SK-N-SH (cell line): ENCODE results near the gene DOCK6. TPM values are rescaled to one million over a fixed set of nuclear protein-coding genes. Genes with fewer than 3 reads are reported as not detected.
A peak's percentile ranks its signal among the peaks of the same experiment; 100 is the strongest.

Experiments
- CTCF ChIA-PET: fragments of 300-600, 350-600 bp; formaldehyde crosslinking; extraction: SDS; loops from one replicate; lab custom pipeline; 2021; lab: Yijun Ruan, JAX
- POLR2A ChIA-PET: fragments of 350-600 bp; sonication (Branson Sonifier 250); formaldehyde crosslinking; extraction: SDS; loops from one replicate; lab custom pipeline; 2020; ENCODE audit warnings: antibody characterized with exemption, inconsistent platforms; lab: Yijun Ruan, JAX
- DNase-seq: peaks from one replicate; pipeline ENCODE4 v3.0.0; 2012
- H2AFZ ChIP-seq: fragments of 200-600 bp; sonication (generic); 2 replicates; pipeline ENCODE4 v1.8.1; 2016; ENCODE audit warnings: antibody characterized with exemption, mild to moderate bottlenecking, low read depth
- H3F3A ChIP-seq: fragments of 200-600 bp; sonication (generic); replicated peaks from 2 replicates; pipeline ENCODE3; 2016; ENCODE audit warnings: antibody characterized with exemption, mild to moderate bottlenecking; ENCODE audit not compliant: insufficient read depth
- H3K27ac ChIP-seq, 2 experiments: fragments of 200-500 bp in 1 of 2; fragments of 200-600 bp in 1 of 2; sonication (Bioruptor generic) in 1 of 2; sonication (generic), shearing (Covaris generic) in 1 of 2; 2 replicates each; pipeline versions ENCODE4 v1.5.1 to v1.6.1; 2014 to 2016; ENCODE audit warnings: low read depth in 2 of 2, inconsistent platforms in 1 of 2, low read length in 1 of 2, mild to moderate bottlenecking in 1 of 2, mixed read lengths in 1 of 2
- H3K27me3 ChIP-seq: fragments of 200-600 bp; sonication (generic), shearing (Covaris generic); 2 replicates; pipeline ENCODE4 v1.6.1; 2016; ENCODE audit warnings: mixed run types; ENCODE audit not compliant: insufficient read depth
- H3K36me3 ChIP-seq, 2 experiments: fragments of 200-500 bp in 1 of 2; fragments of 200-600 bp in 1 of 2; sonication (Bioruptor generic) in 1 of 2; sonication (generic) in 1 of 2; replicated peaks in 1 of 2; 2 replicates each; pipeline versions ENCODE3 to v1.5.1; 2014 to 2016; ENCODE audit warnings: low read length in 1 of 2, mild to moderate bottlenecking in 1 of 2; ENCODE audit not compliant: insufficient read depth in 2 of 2, control insufficient read depth in 1 of 2
- H3K4me1 ChIP-seq, 2 experiments: fragments of 200-500 bp in 1 of 2; fragments of 200-600 bp in 1 of 2; sonication (Bioruptor generic) in 1 of 2; sonication (generic), shearing (Covaris generic) in 1 of 2; 2 replicates each; pipeline versions ENCODE4 v1.5.1 to v1.6.1; 2014 to 2016; ENCODE audit warnings: low read depth in 1 of 2, low read length in 1 of 2, mixed run types in 1 of 2; ENCODE audit not compliant: insufficient read depth in 2 of 2, control insufficient read depth in 1 of 2
- H3K4me2 ChIP-seq: fragments of 200-600 bp; sonication (generic), shearing (Covaris generic); 2 replicates; pipeline ENCODE4 v1.6.1; 2017; ENCODE audit warnings: mixed run types
- H3K4me3 ChIP-seq, 2 experiments: fragments of 200-500 bp in 1 of 2; fragments of 200-600 bp in 1 of 2; sonication (Bioruptor generic) in 1 of 2; sonication (generic), shearing (Covaris generic) in 1 of 2; 2 replicates each; pipeline versions ENCODE4 v1.5.1 to v1.8.1; 2014 to 2016; ENCODE audit warnings: low read depth in 2 of 2, inconsistent platforms in 1 of 2, low read length in 1 of 2, mild to moderate bottlenecking in 1 of 2, mixed read lengths in 1 of 2, moderate library complexity in 1 of 2
- H3K79me2 ChIP-seq: fragments of 200-600 bp; sonication (generic); 2 replicates; pipeline ENCODE4 v1.8.1; 2017; ENCODE audit warnings: mild to moderate bottlenecking; ENCODE audit not compliant: insufficient read depth
- H3K9ac ChIP-seq: fragments of 200-600 bp; sonication (generic); 2 replicates; pipeline ENCODE4 v1.6.1; 2017; ENCODE audit warnings: mixed run types
- H3K9me2 ChIP-seq: fragments of 200-600 bp; sonication (generic); 2 replicates; pipeline ENCODE4 v1.6.1; 2017; ENCODE audit warnings: mixed run types
- H3K9me3 ChIP-seq: fragments of 200-600 bp; sonication (generic); 2 replicates; pipeline ENCODE4 v1.6.1; 2017; ENCODE audit warnings: mixed run types, mild to moderate bottlenecking, moderate library complexity
- H4K20me1 ChIP-seq: fragments of 200-600 bp; sonication (generic); 2 replicates; pipeline ENCODE4 v1.6.1; 2017; ENCODE audit warnings: mild to moderate bottlenecking, mixed run types; ENCODE audit not compliant: insufficient read depth
- CHD2 ChIP-seq: fragments of 150-350 bp; IDR thresholded peaks from 2 replicates; pipeline ENCODE4 v1.6.1; 2018; ENCODE audit warnings: low read length; ENCODE audit not compliant: partially characterized antibody
- CTCF ChIP-seq: fragments of 200-600 bp; sonication (generic); IDR thresholded peaks from 2 replicates; pipeline ENCODE4 v1.6.1; 2017; ENCODE audit warnings: antibody characterized with exemption, mild to moderate bottlenecking, moderate library complexity
- FOSL2 ChIP-seq: IDR thresholded peaks from 2 replicates; pipeline ENCODE4 v1.4.0; 2012; ENCODE audit warnings: low read depth, mild to moderate bottlenecking, moderate library complexity, borderline replicate concordance
- FOXJ3 ChIP-seq: sonication (generic); formaldehyde crosslinking; IDR thresholded peaks from 2 replicates; pipeline ENCODE4 v1.5.1; 2020; ENCODE audit warnings: mild to moderate bottlenecking, missing genetic modification reagents
- GABPA ChIP-seq: IDR thresholded peaks from 2 replicates; pipeline ENCODE4 v1.4.0; 2012; ENCODE audit warnings: low read depth, mild to moderate bottlenecking
- GATA2 ChIP-seq: sonication (generic); formaldehyde crosslinking; IDR thresholded peaks from 2 replicates; pipeline ENCODE4 v1.5.0; 2020; ENCODE audit warnings: mild to moderate bottlenecking, missing genetic modification reagents
- JUND ChIP-seq: IDR thresholded peaks from 2 replicates; pipeline ENCODE4 v1.4.0; 2012
- MAX ChIP-seq: IDR thresholded peaks from 2 replicates; pipeline ENCODE4 v1.4.0; 2012; ENCODE audit warnings: low read depth
- RAD21 ChIP-seq: IDR thresholded peaks from 2 replicates; pipeline ENCODE4 v1.6.1; 2012; ENCODE audit warnings: mild to moderate bottlenecking, low read length
- RFX5 ChIP-seq: IDR thresholded peaks from 2 replicates; pipeline ENCODE4 v1.6.1; 2012; ENCODE audit warnings: mild to moderate bottlenecking, improper control_type of control experiment, low read length
- SIN3A ChIP-seq: IDR thresholded peaks from 2 replicates; pipeline ENCODE4 v1.6.1; 2012; ENCODE audit warnings: low read depth, mild to moderate bottlenecking, low read length, moderate library complexity, borderline replicate concordance
- SMC3 ChIP-seq: IDR thresholded peaks from 2 replicates; pipeline ENCODE4 v1.6.1; 2012; ENCODE audit warnings: low read depth, low read length, improper control_type of control experiment
- TAF1 ChIP-seq: IDR thresholded peaks from 2 replicates; pipeline ENCODE4 v1.6.1; 2012; ENCODE audit warnings: low read depth, mild to moderate bottlenecking, low read length, moderate library complexity, borderline replicate concordance
- TCF12 ChIP-seq: IDR thresholded peaks from 2 replicates; pipeline ENCODE4 v1.4.0; 2012
- TEAD4 ChIP-seq: IDR thresholded peaks from 2 replicates; pipeline ENCODE4 v1.4.0; 2012; ENCODE audit warnings: mild to moderate bottlenecking, borderline replicate concordance; ENCODE audit not compliant: insufficient read depth
- USF1 ChIP-seq: IDR thresholded peaks from 2 replicates; pipeline ENCODE4 v1.4.0; 2012; ENCODE audit warnings: low read depth, borderline replicate concordance
- USF2 ChIP-seq: fragments of 150-350 bp; IDR thresholded peaks from 2 replicates; pipeline ENCODE4 v1.6.1; 2017; ENCODE audit warnings: antibody characterized with exemption, low read length, low read depth, borderline replicate concordance
- ZBTB33 ChIP-seq: IDR thresholded peaks from 2 replicates; pipeline ENCODE4 v1.4.0; 2012; ENCODE audit warnings: low read depth, borderline replicate concordance
- WGBS: methylation state at CpG from one replicate; pipeline ENCODE4 v1.1.6; 2017; ENCODE audit warnings: low lambda C conversion rate; 5-methylcytosine and 5-hydroxymethylcytosine counted together
- polyA plus RNA-seq, 3 experiments: library from polyadenylated mRNA; depleted of rRNA; stranded (reverse); fragments of >200 nt; gene quantifications; 2 replicates each; pipeline ENCODE4 v1.2.3, GENCODE V29; 2012

DOCK6 gene
- polyA plus RNA-seq, 1 of the 3 experiments (the other 2 are of a cell fraction): 18.3 TPM

- H3K79me2 ChIP-seq: no peaks in the 10 kb centered on the region
- H3K9me3 ChIP-seq: no peaks in the 10 kb centered on the region
- H3K9ac ChIP-seq: no peak overlapping the region
- peaks cover 4% of the 10 kb centered on the region; the same call in 1 of the 2 replicates for H4K20me1 ChIP-seq
- DNase-seq: peak; percentile 56
- TF ChIP-seq JUND: no peak
- TF ChIP-seq RAD21: no peak
- TF ChIP-seq MAX: no peak
- no peak for TF ChIP-seq TEAD4
- TF ChIP-seq GABPA: no peak
- no peak for TF ChIP-seq TCF12
- TF ChIP-seq FOXJ3 (CRISPR knock-in tag): no peak
- no peak for TF ChIP-seq GATA2 (CRISPR knock-in tag)
- TF ChIP-seq FOSL2: no peak
- no peak for TF ChIP-seq SIN3A
- H3K9me2 ChIP-seq: no peaks in the 10 kb centered on the region
- 87% methylated on average over 32 of the region's 38 CpGs for WGBS
- H2AFZ ChIP-seq: no peak overlapping the region
- H3K4me1 ChIP-seq: peaks cover 0 to 2% of the 10 kb centered on the region in 2 experiments; a peak in 1 of 4 replicates
- no peak overlapping the region for H3K4me3 ChIP-seq
- no peak overlapping the region for H3K4me2 ChIP-seq
- H3K36me3 ChIP-seq: no peaks in the 10 kb centered on the region
- H3K27me3 ChIP-seq: no peaks in the 10 kb centered on the region
- no peak overlapping the region for H3K27ac ChIP-seq
- POLR2A ChIA-PET: no interaction called here
- CTCF ChIA-PET: interaction anchor here (1.9 kb wide), 1 partner anchor 11 kb away, joined by 5 read pairs; no protein-coding TSS in a partner anchor
- peaks cover 54% of the 10 kb centered on the region for H3F3A ChIP-seq
These were observed 53.5 kb downstream of the DOCK6 start for GRCh38 chr19:11208561-11209471.

GRCh38 chr19:11205939-11206570 lies 56.3 kb downstream of the DOCK6 start:
- Histone ChIP-seq H4K20me1 (peaks cover 4% of the 10 kb centered on the region; the same call in 1 of the 2 replicates), H3K9me3 (no peaks in the 10 kb centered on the region), H2AFZ (no peak overlapping the region), H3F3A (peaks cover 41% of the 10 kb centered on the region), H3K9ac (no peak overlapping the region), H3K4me1 (peaks cover 4 to 8% of the 10 kb centered on the region in 2 experiments; a peak in 3 of 4 replicates), H3K4me3 (no peak overlapping the region), H3K4me2 (no peak overlapping the region), H3K79me2 (no peaks in the 10 kb centered on the region), H3K27me3 (no peaks in the 10 kb centered on the region), H3K9me2 (no peaks in the 10 kb centered on the region), H3K36me3 (no peaks in the 10 kb centered on the region), H3K27ac (no peak overlapping the region)
- DNase-seq: no peak
- CTCF ChIA-PET: interaction anchor here (0.6 to 6.6 kb wide), 5 partner anchors 69 to 161 kb away, joined by 4 to 64 read pairs (median 5); no protein-coding TSS in a partner anchor
- POLR2A ChIA-PET: no interaction called here
- WGBS: 94% methylated on average over 9 of the region's 9 CpGs
- TF ChIP-seq SMC3 (no peak), TAF1 (no peak), RFX5 (no peak), GATA2 (CRISPR knock-in tag) (no peak), CHD2 (no peak), TCF12 (no peak), ZBTB33 (no peak), CTCF (no peak), USF1 (no peak), USF2 (no peak)
